Measurements from ENCODE around the gene UBE2O. TPM values are rescaled to one million over a fixed set of nuclear protein-coding genes. Genes with fewer than 3 reads are reported as not detected.

Gene UBE2O
- total RNA-seq, 1 experiment from 2014 or later, result 19.4 TPM

DNA sequence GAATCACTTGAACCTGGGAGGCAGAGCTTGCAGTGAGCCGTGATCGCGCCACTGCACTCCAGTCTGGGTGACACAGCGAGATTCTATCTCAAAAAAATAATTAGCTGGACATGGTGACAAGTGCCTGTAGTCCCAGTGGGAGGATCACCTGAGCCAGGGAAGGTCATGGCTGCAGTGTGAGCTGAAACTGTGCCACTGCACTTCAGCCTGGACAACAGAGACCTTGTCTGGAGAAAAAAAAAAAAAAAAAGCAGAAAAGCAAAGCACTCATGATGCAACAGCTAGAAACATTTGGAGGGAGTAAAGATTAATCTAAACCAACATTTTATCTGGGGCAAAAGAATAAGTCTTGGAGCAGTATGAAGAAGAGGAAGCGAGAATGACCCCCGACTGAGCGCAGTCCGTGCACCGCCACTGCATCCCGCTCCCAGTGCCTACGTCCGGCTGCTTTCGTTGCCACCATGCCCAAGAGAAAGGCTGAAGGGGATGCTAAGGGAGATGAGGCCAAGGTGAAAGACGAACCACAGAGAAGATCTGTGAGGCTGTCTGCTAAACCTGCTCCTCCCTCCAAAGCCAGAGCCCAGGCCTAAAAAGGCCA lies 107.5 kb downstream of the UBE2O start:
- DNase-seq (ENCODE audit: low spot score), result no peak

DNA sequence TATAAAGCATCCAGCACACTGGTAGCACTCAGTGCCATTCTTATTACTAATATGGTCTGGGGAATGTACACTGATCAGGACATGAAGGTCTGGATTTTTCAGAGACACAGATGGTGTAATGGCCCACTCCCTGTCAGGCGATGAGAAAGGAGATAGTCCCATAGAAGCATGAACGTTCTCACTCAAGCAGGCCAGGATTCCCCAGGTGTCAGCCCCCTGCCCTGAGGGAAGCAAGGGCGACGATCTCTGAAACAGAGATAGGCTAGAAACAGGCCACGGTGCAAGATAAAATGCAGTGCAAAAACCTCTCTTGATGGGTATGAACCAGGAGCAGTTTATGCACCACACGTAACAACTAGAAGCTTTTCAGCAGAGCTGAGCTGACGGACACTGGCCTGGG lies 109.8 kb downstream of the UBE2O start:
- DNase-seq (ENCODE audit: low spot score), result no peak

DNA sequence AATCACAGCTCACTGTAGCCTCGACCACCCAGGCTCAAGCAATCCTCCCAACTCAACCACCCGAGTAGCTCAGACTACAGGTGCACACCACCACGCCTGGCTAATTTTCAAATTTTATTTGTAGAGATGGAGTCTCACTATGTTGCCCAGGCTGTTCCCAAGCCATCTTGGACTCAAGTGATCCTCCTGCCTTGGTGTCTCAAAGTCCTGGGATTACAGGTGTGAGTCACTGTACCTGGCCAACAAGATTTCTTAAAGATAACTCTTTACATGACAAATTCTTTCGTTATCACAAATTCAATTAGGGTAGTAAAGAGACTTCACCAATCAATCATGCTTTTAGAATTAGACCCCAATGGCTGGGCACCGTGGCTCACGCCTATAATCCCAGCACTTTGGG lies 111.7 kb downstream of the UBE2O start:
- no peak for DNase-seq (ENCODE audit: low spot score)

Other genes starting within 250 kb of the UBE2O start
- gene RNF157, start 212.7 kb downstream of the UBE2O start, total RNA-seq (2014; rRNA removed; shearing (Covaris generic)), result 7.0 and 8.3 TPM in 2 replicates
- gene UBALD2, start 187.8 kb downstream of the UBE2O start, total RNA-seq (2014; rRNA removed; shearing (Covaris generic)), result 2.7 and 6.5 TPM in 2 replicates
- gene QRICH2, start 144.9 kb downstream of the UBE2O start, total RNA-seq (2014; rRNA removed; shearing (Covaris generic)), result 2.1 and 2.8 TPM in 2 replicates
- gene PRPSAP1, start 99.2 kb downstream of the UBE2O start, total RNA-seq (2014; rRNA removed; shearing (Covaris generic)), result 33.8 and 49.7 TPM in 2 replicates
- gene SPHK1, start 68.5 kb downstream of the UBE2O start, total RNA-seq (2014; rRNA removed; shearing (Covaris generic)), result 31.6 and 38.1 TPM in 2 replicates
- not detected in 2 replicates for gene AANAT, start 14.5 kb upstream of the UBE2O start, total RNA-seq (2014; rRNA removed; shearing (Covaris generic))
- gene RHBDF2, start 48.3 kb upstream of the UBE2O start, total RNA-seq (2014; rRNA removed; shearing (Covaris generic)), result 36.2 and 54.9 TPM in 2 replicates
- 0.05 and 1.1 TPM in 2 replicates for gene CYGB, start 84.6 kb upstream of the UBE2O start, total RNA-seq (2014; rRNA removed; shearing (Covaris generic))
- gene PRCD, start 86.9 kb upstream of the UBE2O start, total RNA-seq (2014; rRNA removed; shearing (Covaris generic)), result not detected in 2 replicates
- 5.1 and 6.8 TPM in 2 replicates for gene ST6GALNAC2, start 132.7 kb upstream of the UBE2O start, total RNA-seq (2014; rRNA removed; shearing (Covaris generic))
- gene ST6GALNAC1, start 190.6 kb upstream of the UBE2O start, total RNA-seq (2014; rRNA removed; shearing (Covaris generic)), result not detected in 2 replicates